HEK293 (cell line): Measurements from ENCODE around the gene ACTA2.

Experiments
- CTCF ChIA-PET: fragments of 350-600 bp; formaldehyde crosslinking; extraction: SDS; loops from one replicate; lab custom pipeline; 2021; ENCODE audit warnings: antibody characterized with exemption; lab: Yijun Ruan, JAX
- POLR2A ChIA-PET: fragments of 300-600 bp; formaldehyde crosslinking; extraction: SDS; loops from one replicate; lab custom pipeline; 2020; ENCODE audit warnings: antibody characterized with exemption, inconsistent platforms; lab: Yijun Ruan, JAX
- H3K27ac ChIP-seq: fragments of 200-500 bp; sonication (Bioruptor generic); 2 replicates; pipeline ENCODE4 v1.5.1; 2014; ENCODE audit warnings: low read depth, low read length, control low read depth, inconsistent platforms; ENCODE audit errors: extremely low read depth
- H3K36me3 ChIP-seq, 2 experiments: fragments of 200-500 bp in 1 of 2; sonication (Bioruptor generic) in 1 of 2; 1 replicate in 1 of 2; 2 replicates in 1 of 2; pipeline ENCODE4 v1.5.1; 2014 to 2017; ENCODE audit warnings: inconsistent platforms in 2 of 2, low read length in 2 of 2; ENCODE audit not compliant: control insufficient read depth in 2 of 2, insufficient read depth in 1 of 2
- H3K4me1 ChIP-seq: fragments of 200-500 bp; sonication (Bioruptor generic); 2 replicates; pipeline ENCODE4 v1.5.1; 2014; ENCODE audit warnings: mild to moderate bottlenecking, low read length, inconsistent platforms; ENCODE audit not compliant: control insufficient read depth, insufficient read depth
- H3K4me3 ChIP-seq: 2 replicates; pipeline ENCODE4 v1.5.1; 2011; ENCODE audit warnings: low read depth, mild to moderate bottlenecking, control low read depth, low read length, moderate library complexity
- H3K9me3 ChIP-seq: fragments of 200-500 bp; sonication (Bioruptor generic); 2 replicates; pipeline ENCODE4 v1.5.1; 2014; ENCODE audit warnings: low read depth, low read length, inconsistent platforms; ENCODE audit not compliant: control insufficient read depth, insufficient read depth
- BCL11B ChIP-seq: fragments of 450-650 bp; formaldehyde crosslinking; IDR thresholded peaks from 2 replicates; pipeline ENCODE4 v1.5.1; 2016; ENCODE audit warnings: low read depth, missing biosample characterization, missing genetic modification characterization
- EGR2 ChIP-seq: fragments of 450-650 bp; formaldehyde crosslinking; IDR thresholded peaks from 2 replicates; pipeline ENCODE4 v1.5.1; 2016; ENCODE audit warnings: low read depth, missing biosample characterization, missing genetic modification characterization
- GLIS1 ChIP-seq: fragments of 450-650 bp; formaldehyde crosslinking; IDR thresholded peaks from 2 replicates; pipeline ENCODE4 v1.5.1; 2016; ENCODE audit warnings: missing biosample characterization, missing genetic modification characterization
- KLF8 ChIP-seq: fragments of 450-650 bp; formaldehyde crosslinking; IDR thresholded peaks from 2 replicates; pipeline ENCODE4 v1.5.1; 2016; ENCODE audit warnings: missing biosample characterization, missing genetic modification characterization
- OVOL3 ChIP-seq: fragments of 450-650 bp; formaldehyde crosslinking; IDR thresholded peaks from 2 replicates; pipeline ENCODE4 v1.5.1; 2016; ENCODE audit warnings: missing biosample characterization, missing genetic modification characterization
- SCRT2 ChIP-seq: fragments of 450-650 bp; formaldehyde crosslinking; IDR thresholded peaks from 2 replicates; pipeline ENCODE4 v1.5.1; 2016; ENCODE audit warnings: missing biosample characterization, missing genetic modification characterization
- ZFP69B ChIP-seq: fragments of 450-650 bp; formaldehyde crosslinking; IDR thresholded peaks from 2 replicates; pipeline ENCODE4 v1.5.1; 2016; ENCODE audit warnings: missing biosample characterization, missing genetic modification characterization
- ZNF112 ChIP-seq: fragments of 450-650 bp; formaldehyde crosslinking; IDR thresholded peaks from 2 replicates; pipeline ENCODE4 v1.5.0; 2017; ENCODE audit warnings: missing biosample characterization, missing genetic modification characterization
- ZNF133 ChIP-seq: fragments of 450-650 bp; formaldehyde crosslinking; IDR thresholded peaks from 2 replicates; pipeline ENCODE4 v1.5.1; 2016; ENCODE audit warnings: missing biosample characterization, missing genetic modification characterization
- ZNF155 ChIP-seq: fragments of 450-650 bp; formaldehyde crosslinking; IDR thresholded peaks from 2 replicates; pipeline ENCODE4 v1.5.1; 2016; ENCODE audit warnings: missing biosample characterization, missing genetic modification characterization
- ZNF341 ChIP-seq: fragments of 450-650 bp; formaldehyde crosslinking; IDR thresholded peaks from 2 replicates; pipeline ENCODE4; 2016; ENCODE audit warnings: low read depth, missing biosample characterization, missing genetic modification characterization
- ZNF37A ChIP-seq: fragments of 450-650 bp; IDR thresholded peaks from 2 replicates; pipeline ENCODE4 v1.5.1; 2018; ENCODE audit warnings: missing biosample characterization, missing genetic modification characterization
- ZNF530 ChIP-seq: fragments of 450-650 bp; formaldehyde crosslinking; IDR thresholded peaks from 2 replicates; pipeline ENCODE4 v1.5.1; 2016; ENCODE audit warnings: low read depth, missing biosample characterization, missing genetic modification characterization
- ZNF664 ChIP-seq: fragments of 450-650 bp; formaldehyde crosslinking; IDR thresholded peaks from 2 replicates; pipeline ENCODE4 v1.5.1; 2016; ENCODE audit warnings: missing biosample characterization, missing genetic modification characterization
- ZNF670 ChIP-seq: fragments of 450-650 bp; formaldehyde crosslinking; IDR thresholded peaks from 2 replicates; pipeline ENCODE4 v1.5.1; 2016; ENCODE audit warnings: missing biosample characterization, missing genetic modification characterization, low read depth
- ZNF776 ChIP-seq: fragments of 450-650 bp; formaldehyde crosslinking; IDR thresholded peaks from 2 replicates; pipeline ENCODE4 v1.5.0; 2017; ENCODE audit warnings: missing biosample characterization, missing genetic modification characterization, borderline replicate concordance
- TF ChIP-seq, protein P1 (sequence below): fragments of 450-650 bp; formaldehyde crosslinking; IDR thresholded peaks from 2 replicates; pipeline ENCODE4 v1.5.1; 2016; ENCODE audit warnings: missing biosample characterization, missing genetic modification characterization
- TF ChIP-seq, protein P2 (sequence below): fragments of 450-650 bp; formaldehyde crosslinking; IDR thresholded peaks from 2 replicates; pipeline ENCODE4 v1.5.1; 2016; ENCODE audit warnings: missing biosample characterization, missing genetic modification characterization
- TF ChIP-seq, protein P3 (sequence below): fragments of 450-650 bp; formaldehyde crosslinking; IDR thresholded peaks from 2 replicates; pipeline ENCODE4 v1.5.1; 2017; ENCODE audit warnings: missing biosample characterization, missing genetic modification characterization

The ACTA2 gene

DNA sequence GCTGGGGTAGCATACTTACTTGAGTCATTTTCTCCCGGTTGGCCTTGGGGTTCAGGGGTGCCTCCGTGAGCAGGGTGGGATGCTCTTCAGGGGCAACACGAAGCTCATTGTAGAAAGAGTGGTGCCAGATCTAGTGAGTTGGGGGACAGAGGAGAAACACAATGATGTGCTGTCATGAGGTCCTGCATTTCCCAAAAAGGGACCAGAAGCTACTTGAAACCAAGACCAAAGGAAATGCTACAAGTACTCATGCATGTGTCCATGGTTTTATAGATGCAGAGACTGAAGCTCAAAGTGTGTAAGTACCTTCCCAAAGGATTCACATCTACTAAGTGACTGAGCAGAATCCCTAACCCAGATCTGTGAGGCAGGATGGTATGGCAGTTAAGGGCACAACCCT, 8.8 kb downstream of the ACTA2 start:
- Histone ChIP-seq H3K4me1 (no peaks in the 10 kb centered on the region), H3K4me3 (no peak overlapping the region), H3K36me3 (peaks cover 0 to 46% of the 10 kb centered on the region in 2 experiments; a peak in 1 of 3 replicates), H3K9me3 (no peaks in the 10 kb centered on the region), H3K27ac (no peak overlapping the region)
- ChIA-PET POLR2A (no interaction called here), CTCF (interaction anchor here (0.6 to 2.4 kb wide), 7 partner anchors 11 to 272 kb away, joined by 3 to 14 read pairs (median 3); no protein-coding TSS in a partner anchor)
- TF ChIP-seq ZNF530 (tag by site-specific recombination) (no peak), SCRT2 (no peak), ZNF112 (no peak), ZFP69B (tag by site-specific recombination) (no peak), GLIS1 (tag by site-specific recombination) (no peak)
- TF ChIP-seq, protein P1, sequence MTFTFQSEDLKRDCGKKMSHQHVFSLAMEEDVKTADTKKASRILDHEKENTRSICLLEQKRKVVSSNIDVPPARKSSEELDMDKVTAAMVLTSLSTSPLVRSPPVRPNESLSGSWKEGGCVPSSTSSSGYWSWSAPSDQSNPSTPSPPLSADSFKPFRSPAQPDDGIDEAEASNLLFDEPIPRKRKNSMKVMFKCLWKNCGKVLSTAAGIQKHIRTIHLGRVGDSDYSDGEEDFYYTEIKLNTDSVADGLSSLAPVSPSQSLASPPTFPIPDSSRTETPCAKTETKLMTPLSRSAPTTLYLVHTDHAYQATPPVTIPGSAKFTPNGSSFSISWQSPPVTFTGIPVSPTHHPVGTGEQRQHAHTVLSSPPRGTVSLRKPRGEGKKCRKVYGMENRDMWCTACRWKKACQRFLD, result no peak

DNA sequence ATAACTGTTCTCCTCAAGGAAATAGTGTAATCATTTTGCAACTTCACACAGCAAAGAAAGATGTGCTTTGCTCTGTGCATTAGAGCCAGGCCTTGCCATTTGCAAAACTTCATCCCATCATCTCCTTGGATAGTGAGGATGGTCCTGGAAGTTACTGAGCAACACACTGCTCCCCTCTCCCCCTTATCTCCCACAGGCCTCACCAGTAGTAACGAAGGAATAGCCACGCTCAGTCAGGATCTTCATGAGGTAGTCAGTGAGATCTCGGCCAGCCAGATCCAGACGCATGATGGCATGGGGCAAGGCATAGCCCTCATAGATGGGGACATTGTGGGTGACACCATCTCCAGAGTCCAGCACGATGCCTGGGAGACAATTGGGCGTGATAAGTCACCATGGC, 11.5 kb downstream of the ACTA2 start:
- Histone ChIP-seq H3K27ac (no peak overlapping the region), H3K4me1 (no peaks in the 10 kb centered on the region), H3K36me3 (peaks cover 0 to 69% of the 10 kb centered on the region in 2 experiments; a peak in 1 of 3 replicates), H3K4me3 (no peak overlapping the region), H3K9me3 (no peaks in the 10 kb centered on the region)
- ChIA-PET CTCF (interaction anchor here (1.1 to 1.8 kb wide), 4 partner anchors 46 to 105 kb away, joined by 3 to 7 read pairs (median 4); no protein-coding TSS in a partner anchor), POLR2A (interaction anchor here (0.6 kb wide), 1 partner anchor 62 kb away, joined by 3 read pairs; no protein-coding TSS in a partner anchor)
- TF ChIP-seq ZNF133 (tag by site-specific recombination) (no peak), BCL11B (tag by site-specific recombination) (no peak), ZNF776 (tag by site-specific recombination) (no peak), ZNF670 (tag by site-specific recombination) (no peak), ZNF37A (no peak), KLF8 (tag by site-specific recombination) (no peak), OVOL3 (tag by site-specific recombination) (no peak), EGR2 (tag by site-specific recombination) (no peak), ZNF664 (tag by site-specific recombination) (no peak), ZNF341 (tag by site-specific recombination) (no peak), ZNF155 (tag by site-specific recombination) (no peak)
- TF ChIP-seq, protein P2, sequence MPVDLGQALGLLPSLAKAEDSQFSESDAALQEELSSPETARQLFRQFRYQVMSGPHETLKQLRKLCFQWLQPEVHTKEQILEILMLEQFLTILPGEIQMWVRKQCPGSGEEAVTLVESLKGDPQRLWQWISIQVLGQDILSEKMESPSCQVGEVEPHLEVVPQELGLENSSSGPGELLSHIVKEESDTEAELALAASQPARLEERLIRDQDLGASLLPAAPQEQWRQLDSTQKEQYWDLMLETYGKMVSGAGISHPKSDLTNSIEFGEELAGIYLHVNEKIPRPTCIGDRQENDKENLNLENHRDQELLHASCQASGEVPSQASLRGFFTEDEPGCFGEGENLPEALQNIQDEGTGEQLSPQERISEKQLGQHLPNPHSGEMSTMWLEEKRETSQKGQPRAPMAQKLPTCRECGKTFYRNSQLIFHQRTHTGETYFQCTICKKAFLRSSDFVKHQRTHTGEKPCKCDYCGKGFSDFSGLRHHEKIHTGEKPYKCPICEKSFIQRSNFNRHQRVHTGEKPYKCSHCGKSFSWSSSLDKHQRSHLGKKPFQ (tag by site-specific recombination), result no peak
- TF ChIP-seq, protein P3, sequence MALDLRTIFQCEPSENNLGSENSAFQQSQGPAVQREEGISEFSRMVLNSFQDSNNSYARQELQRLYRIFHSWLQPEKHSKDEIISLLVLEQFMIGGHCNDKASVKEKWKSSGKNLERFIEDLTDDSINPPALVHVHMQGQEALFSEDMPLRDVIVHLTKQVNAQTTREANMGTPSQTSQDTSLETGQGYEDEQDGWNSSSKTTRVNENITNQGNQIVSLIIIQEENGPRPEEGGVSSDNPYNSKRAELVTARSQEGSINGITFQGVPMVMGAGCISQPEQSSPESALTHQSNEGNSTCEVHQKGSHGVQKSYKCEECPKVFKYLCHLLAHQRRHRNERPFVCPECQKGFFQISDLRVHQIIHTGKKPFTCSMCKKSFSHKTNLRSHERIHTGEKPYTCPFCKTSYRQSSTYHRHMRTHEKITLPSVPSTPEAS (tag by site-specific recombination), result no peak
- TF ChIP-seq, protein P1, result no peak
